M059J (cell line): ENCODE data around the gene RPL32. TPM values are rescaled to one million over a fixed set of nuclear protein-coding genes. Genes with fewer than 3 reads are reported as not detected.
"Not testable (repeated sequence)": the region's sequence is repeated elsewhere in the genome, so short reads cannot be mapped to it uniquely, and the experiment has no call there.

ENCODE experiments used
- DNase-seq: peaks from one replicate; pipeline ENCODE4 v3.0.0-alpha.2; 2012; ENCODE audit warnings: low read depth
- total RNA-seq: library from RNA; depleted of rRNA; stranded (reverse); fragments of >200 nt; shearing (Covaris generic); gene quantifications from 2 replicates; pipeline ENCODE4 v1.2.3, GENCODE V29; 2014

Gene RPL32
- total RNA-seq, 1 experiment from 2014 or later = 706 TPM

GRCh38 chr3:12810013-12810780 is 31.2 kb downstream of the RPL32 start:
- DNase-seq = peak; percentile 74

GRCh38 chr3:12809435-12809834 is 31.9 kb downstream of the RPL32 start:
- no peak for DNase-seq

- no peak for DNase-seq
Observed at GRCh38 chr3:12809001-12809400, 32.4 kb downstream of the RPL32 start.

- DNase-seq = no peak
Observed at GRCh38 chr3:12808587-12808986, 32.8 kb downstream of the RPL32 start.

- no peak for DNase-seq
Observed at GRCh38 chr3:12807601-12808359, 33.6 kb downstream of the RPL32 start.

GRCh38 chr3:12807066-12807465 is 34.3 kb downstream of the RPL32 start:
- DNase-seq = no peak

GRCh38 chr3:12803371-12803770 is 38.0 kb downstream of the RPL32 start:
- DNase-seq = no peak

GRCh38 chr3:12799525-12800440 is 41.6 kb downstream of the RPL32 start:
- no peak for DNase-seq

- no peak for DNase-seq
Observed at GRCh38 chr3:12798559-12799179, 42.7 kb downstream of the RPL32 start.

GRCh38 chr3:12797892-12798558 is 43.3 kb downstream of the RPL32 start:
- DNase-seq = no peak

GRCh38 chr3:12797124-12797891 is 44.1 kb downstream of the RPL32 start:
- no peak for DNase-seq

- DNase-seq = peak; percentile 33
Observed at GRCh38 chr3:12796171-12797123, 44.9 kb downstream of the RPL32 start, which contains the start of gene CAND2. Gene CAND2, plus strand, starts transcription at chr3:12796680. Its CDS starts 41 bp downstream, at chr3:12796721.

GRCh38 chr3:12793701-12794100 is 47.7 kb downstream of the RPL32 start:
- no peak for DNase-seq

GRCh38 chr3:12791430-12791829 is 49.9 kb downstream of the RPL32 start:
- DNase-seq = no peak

- DNase-seq = not testable (repeated sequence)
Observed at GRCh38 chr3:12787967-12788690, 53.2 kb downstream of the RPL32 start.

GRCh38 chr3:12787346-12787745 is 54.0 kb downstream of the RPL32 start:
- peak; percentile 37 for DNase-seq

- DNase-seq = no peak
Observed at GRCh38 chr3:12785096-12785495, 56.3 kb downstream of the RPL32 start.
